ENCODE results near the gene ROPN1B.

DNA sequence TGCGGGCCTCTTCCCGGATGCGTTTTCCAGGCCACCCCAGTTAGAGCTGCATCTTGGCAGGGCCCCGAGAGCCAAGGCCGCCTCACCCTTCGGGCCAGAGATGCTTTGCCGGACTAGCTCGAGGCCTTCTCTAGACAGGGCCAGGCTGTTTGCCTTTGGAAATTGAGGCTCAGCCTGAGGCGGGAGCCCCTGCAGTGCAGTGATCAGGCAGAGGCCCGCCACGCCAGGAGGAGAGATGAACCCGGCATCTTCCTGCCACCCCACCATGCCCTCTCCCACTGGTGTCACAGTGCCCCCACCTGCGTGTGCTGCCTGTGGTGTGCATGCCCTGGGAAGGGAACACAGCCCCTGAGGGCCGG is 8.9 kb upstream of the ROPN1B start:
- no peak for TF ChIP-seq CTCF (IDR thresholded peaks at IDR 0.05)
- no peak for TF ChIP-seq POLR2A (IDR thresholded peaks at IDR 0.05)

All from suprapubic skin (tissue), 3 donors.